BJ (cell line): ENCODE data around the gene ZNF277. TPM values are rescaled to one million over a fixed set of nuclear protein-coding genes. Genes with fewer than 3 reads are reported as not detected.

ENCODE experiments used
- CTCF ChIA-PET: fragments of 350-600 bp; formaldehyde crosslinking; extraction: SDS; loops from one replicate; lab custom pipeline; 2021; ENCODE audit warnings: antibody characterized with exemption, inconsistent platforms; lab: Yijun Ruan, JAX
- POLR2A ChIA-PET: fragments of 300-600 bp; sonication (Branson Sonifier 250); formaldehyde crosslinking; extraction: SDS; loops from one replicate; lab custom pipeline; 2021; ENCODE audit warnings: antibody characterized with exemption; lab: Charles Lee
- DNase-seq: peaks from one replicate; pipeline ENCODE4 v3.0.0-alpha.2; 2011; ENCODE audit warnings: low read depth
- H3K27me3 ChIP-seq: 2 replicates; pipeline ENCODE4 v1.6.0; 2011; ENCODE audit warnings: low read length; ENCODE audit not compliant: control insufficient read depth, insufficient read depth
- H3K36me3 ChIP-seq: 2 replicates; pipeline ENCODE4 v1.5.1; 2011; ENCODE audit warnings: low read length; ENCODE audit not compliant: control insufficient read depth, insufficient read depth
- H3K4me3 ChIP-seq: 2 replicates; pipeline ENCODE4 v1.5.1; 2011; ENCODE audit warnings: low read depth, mild to moderate bottlenecking, control low read depth, low read length
- polyA plus RNA-seq: library from polyadenylated mRNA; depleted of rRNA; stranded (reverse); fragments of >200 nt; gene quantifications from 2 replicates; pipeline ENCODE4 v1.2.3, GENCODE V29; 2011
- TF ChIP-seq, protein P1 (sequence below): IDR thresholded peaks from 2 replicates; pipeline ENCODE4 v1.5.1; 2011; ENCODE audit warnings: low read depth, mild to moderate bottlenecking, control low read depth, inconsistent platforms, low read length, moderate library complexity; ENCODE audit not compliant: insufficient read depth

The ZNF277 gene
- polyA plus RNA-seq, 1 experiment, result 10.0 TPM

GRCh38 chr7:112224186-112224585, 17.7 kb downstream of the ZNF277 start:
- ChIA-PET POLR2A (no interaction called here), CTCF (no interaction called here)
- DNase-seq, result no peak

DNA sequence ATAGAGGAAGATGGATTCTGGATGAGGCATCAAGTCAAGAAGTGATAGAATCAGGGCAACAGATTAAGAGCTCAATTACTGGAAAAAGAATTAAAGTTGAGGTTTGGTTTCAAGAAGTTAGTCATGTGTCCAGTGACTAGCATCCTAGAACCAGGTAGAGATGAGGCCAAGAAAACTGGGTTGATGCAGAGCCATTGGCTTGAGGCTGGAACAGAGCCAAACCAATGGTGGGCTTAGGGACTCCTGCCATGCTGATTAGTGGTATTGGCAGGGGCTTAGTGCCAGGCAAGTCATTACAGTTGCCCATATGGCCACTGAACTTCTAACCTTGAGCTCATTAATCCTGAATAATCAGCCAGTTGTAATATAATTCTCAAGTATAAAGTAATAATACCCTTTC, 18.5 kb downstream of the ZNF277 start:
- DNase-seq, result no peak
- TF ChIP-seq, protein P1, sequence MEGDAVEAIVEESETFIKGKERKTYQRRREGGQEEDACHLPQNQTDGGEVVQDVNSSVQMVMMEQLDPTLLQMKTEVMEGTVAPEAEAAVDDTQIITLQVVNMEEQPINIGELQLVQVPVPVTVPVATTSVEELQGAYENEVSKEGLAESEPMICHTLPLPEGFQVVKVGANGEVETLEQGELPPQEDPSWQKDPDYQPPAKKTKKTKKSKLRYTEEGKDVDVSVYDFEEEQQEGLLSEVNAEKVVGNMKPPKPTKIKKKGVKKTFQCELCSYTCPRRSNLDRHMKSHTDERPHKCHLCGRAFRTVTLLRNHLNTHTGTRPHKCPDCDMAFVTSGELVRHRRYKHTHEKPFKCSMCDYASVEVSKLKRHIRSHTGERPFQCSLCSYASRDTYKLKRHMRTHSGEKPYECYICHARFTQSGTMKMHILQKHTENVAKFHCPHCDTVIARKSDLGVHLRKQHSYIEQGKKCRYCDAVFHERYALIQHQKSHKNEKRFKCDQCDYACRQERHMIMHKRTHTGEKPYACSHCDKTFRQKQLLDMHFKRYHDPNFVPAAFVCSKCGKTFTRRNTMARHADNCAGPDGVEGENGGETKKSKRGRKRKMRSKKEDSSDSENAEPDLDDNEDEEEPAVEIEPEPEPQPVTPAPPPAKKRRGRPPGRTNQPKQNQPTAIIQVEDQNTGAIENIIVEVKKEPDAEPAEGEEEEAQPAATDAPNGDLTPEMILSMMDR, result no peak
- CTCF ChIA-PET, result interaction anchor here (0.6 kb wide), 1 partner anchor 353 kb away, joined by 3 read pairs; no protein-coding TSS in a partner anchor
- Histone ChIP-seq H3K27me3 (no peaks in the 10 kb centered on the region), H3K36me3 (0 out of 2 replicates have a peak, but pooled peaks cover 1% of the 10 kb centered on the region), H3K4me3 (no peak overlapping the region)
- POLR2A ChIA-PET, result no interaction called here

More at GRCh38 chr7:112224186-112224585, 17.7 kb downstream of the ZNF277 start:
- Histone ChIP-seq H3K27me3 (no peaks in the 10 kb centered on the region), H3K36me3 (0 out of 2 replicates have a peak, but pooled peaks cover 1% of the 10 kb centered on the region), H3K4me3 (no peak overlapping the region)
- TF ChIP-seq, protein P1, result no peak

GRCh38 chr7:112226701-112227276, 20.3 kb downstream of the ZNF277 start:
- Histone ChIP-seq H3K36me3 (0 out of 2 replicates have a peak, but pooled peaks cover 1% of the 10 kb centered on the region), H3K27me3 (no peaks in the 10 kb centered on the region), H3K4me3 (no peak overlapping the region)
- POLR2A ChIA-PET, result no interaction called here
- DNase-seq, result no peak
- TF ChIP-seq, protein P1, result no peak
- CTCF ChIA-PET, result no interaction called here

- Histone ChIP-seq H3K27me3 (no peaks in the 10 kb centered on the region), H3K36me3 (no peaks in the 10 kb centered on the region), H3K4me3 (no peak overlapping the region)
- ChIA-PET POLR2A (no interaction called here), CTCF (no interaction called here)
- TF ChIP-seq, protein P1, result no peak
- DNase-seq, result no peak
Measured at GRCh38 chr7:112228632-112229031, 22.1 kb downstream of the ZNF277 start.

DNA sequence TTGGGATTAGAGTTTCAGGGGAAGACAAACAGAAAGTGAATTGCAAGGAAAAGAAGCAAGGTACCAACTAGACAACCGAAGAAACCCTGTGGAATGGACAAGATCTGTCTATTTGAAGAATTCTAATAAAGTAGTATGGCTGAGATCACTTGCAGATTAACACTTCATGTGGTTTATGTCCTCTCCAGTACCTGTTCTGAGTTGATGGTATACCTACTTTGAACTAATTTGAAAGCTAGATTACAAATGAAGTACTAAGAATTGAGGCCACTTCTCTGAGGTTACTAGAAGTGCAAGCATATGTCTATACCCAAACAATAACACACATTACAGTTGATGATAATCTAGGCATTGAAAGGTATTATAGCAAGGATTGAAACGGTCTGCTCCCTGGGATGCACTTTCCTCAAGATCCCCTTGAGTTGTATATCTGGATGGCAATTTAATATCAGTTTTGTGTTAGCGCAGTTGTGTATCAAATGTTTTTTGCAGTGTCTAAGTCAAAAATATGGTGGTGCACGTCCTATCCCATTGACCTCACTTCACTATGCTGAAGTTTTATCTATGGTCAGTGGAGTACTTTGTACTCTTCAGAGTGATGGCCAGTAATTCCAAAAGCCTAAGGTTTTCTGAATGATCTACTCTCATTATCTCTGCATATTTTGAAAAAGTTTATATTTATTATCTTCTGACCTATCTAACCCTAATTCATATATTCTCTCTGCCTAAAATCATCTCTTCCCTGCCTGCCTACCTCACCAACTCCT, 25.9 kb downstream of the ZNF277 start:
- POLR2A ChIA-PET, result no interaction called here
- DNase-seq, result no peak
- TF ChIP-seq, protein P1, result no peak
- Histone ChIP-seq H3K27me3 (no peaks in the 10 kb centered on the region), H3K36me3 (no peaks in the 10 kb centered on the region), H3K4me3 (no peak overlapping the region)
- CTCF ChIA-PET, result no interaction called here
